ENCODE data around the gene ATF3.

- TF ChIP-seq CTCF (IDR thresholded peaks at IDR 0.05), result no peak
- no peak for TF ChIP-seq POLR2A (IDR thresholded peaks at IDR 0.05)
Observed at GRCh38 chr1:212609701-212610574, 1.4 kb downstream of the ATF3 start.
